ENCODE data around the gene PHF21B.
"Not testable (repeated sequence)": the region's sequence is repeated elsewhere in the genome, so short reads cannot be mapped to it uniquely, and the experiment has no call there.

PHF21B gene

DNA sequence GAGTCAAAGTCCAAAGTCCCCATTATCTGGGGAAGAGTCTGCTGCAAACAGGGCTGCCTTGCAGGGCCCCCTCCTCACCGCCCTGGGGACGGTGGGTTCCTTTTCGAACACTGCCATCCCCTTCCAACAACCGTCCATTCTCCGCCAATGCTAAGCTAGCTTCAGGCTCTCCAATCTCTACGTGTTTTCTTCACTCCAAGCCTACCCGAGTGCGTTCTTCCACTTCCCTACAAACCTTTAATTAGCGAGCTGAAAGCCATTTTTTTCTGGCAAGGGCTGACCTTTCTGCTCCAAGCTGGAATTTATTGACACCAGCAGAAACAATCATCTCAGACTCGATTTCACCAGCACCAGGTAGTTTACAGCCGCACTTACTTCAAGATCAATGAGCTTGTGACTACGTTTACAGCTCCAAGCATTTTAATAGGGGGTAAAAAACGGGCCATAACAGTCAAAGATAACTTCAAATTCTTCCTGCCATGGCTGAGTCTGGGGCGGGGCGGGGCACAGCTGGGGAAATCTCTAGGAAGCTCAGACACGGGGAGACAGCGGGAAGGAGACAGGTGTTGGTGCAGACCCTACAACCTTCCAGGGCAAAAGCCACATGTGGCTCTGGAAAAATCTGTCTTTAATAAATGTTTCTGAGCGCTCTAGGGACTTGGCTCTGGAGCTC, 82.2 kb downstream of the PHF21B start:
- DNase-seq (ENCODE audit: low read depth, low spot score) = no peak
- no peak overlapping the region for H3K4me3 ChIP-seq (ENCODE audit: low read length)

DNA sequence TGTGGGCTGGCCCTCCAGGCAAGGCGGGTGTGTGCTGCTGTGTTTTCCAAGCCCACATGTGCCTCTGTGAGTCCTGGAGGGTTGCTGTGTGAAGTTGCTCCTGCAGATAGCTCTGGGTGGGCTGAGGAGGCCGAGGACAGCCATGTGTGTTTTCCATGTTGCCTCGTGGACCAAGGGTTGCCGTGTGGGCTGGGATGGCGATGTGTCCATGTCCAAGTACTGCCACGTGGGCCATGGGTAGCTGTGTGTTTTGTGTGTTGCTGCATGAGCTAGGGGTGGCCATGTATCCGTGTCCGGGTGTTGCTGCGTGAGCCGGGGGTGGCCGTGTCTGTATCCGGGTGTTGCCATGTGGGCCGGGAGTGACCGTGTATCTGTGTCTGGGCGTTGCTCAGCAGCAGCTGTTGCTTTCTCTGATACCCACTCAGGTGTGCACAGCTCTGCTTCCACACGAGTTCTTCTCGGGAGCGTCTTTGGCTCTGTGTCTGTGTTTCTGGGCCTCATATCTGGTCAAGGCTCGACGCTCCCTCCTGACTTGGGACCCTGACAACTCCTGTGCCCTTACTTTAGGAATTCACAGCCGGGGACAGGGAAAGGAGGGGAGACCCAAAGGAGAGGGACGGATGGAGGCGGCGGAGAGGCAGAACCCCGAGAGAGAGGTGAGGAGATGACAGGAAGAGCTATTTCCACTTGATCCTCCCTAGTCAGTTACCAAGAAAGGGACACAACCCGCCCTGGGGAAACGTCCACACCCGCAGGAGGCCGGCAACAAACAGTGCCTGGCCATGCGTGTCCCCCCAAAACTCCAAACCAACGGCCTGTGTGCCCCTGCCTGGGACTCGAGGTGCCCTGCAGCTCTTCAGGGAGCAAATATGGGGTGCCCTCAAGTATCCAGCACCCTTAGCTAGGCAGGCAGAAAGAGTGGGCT, 83.1 kb downstream of the PHF21B start:
- H3K4me3 ChIP-seq (ENCODE audit: low read length) = no peak overlapping the region
- DNase-seq (ENCODE audit: low read depth, low spot score) = no peak

DNA sequence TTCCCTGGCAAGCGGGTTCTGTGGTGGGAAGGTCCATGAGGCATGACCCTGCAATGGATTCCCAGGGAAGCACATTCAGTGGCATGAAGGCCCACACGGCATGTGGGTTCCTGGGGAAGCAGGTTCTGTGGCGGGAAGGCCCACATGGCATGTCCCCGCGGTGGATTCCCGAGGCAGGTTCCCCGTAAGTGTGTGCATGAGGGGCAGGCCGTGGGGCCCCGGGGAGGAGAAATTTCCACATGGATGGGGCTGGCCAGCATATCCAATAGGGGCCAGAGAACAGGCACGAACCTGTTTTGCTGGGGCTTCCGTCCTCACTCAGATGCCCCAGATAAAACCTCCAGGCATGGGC, 83.7 kb downstream of the PHF21B start:
- no peak overlapping the region for H3K4me3 ChIP-seq (ENCODE audit: low read length)
- no peak for DNase-seq (ENCODE audit: low read depth, low spot score)

DNA sequence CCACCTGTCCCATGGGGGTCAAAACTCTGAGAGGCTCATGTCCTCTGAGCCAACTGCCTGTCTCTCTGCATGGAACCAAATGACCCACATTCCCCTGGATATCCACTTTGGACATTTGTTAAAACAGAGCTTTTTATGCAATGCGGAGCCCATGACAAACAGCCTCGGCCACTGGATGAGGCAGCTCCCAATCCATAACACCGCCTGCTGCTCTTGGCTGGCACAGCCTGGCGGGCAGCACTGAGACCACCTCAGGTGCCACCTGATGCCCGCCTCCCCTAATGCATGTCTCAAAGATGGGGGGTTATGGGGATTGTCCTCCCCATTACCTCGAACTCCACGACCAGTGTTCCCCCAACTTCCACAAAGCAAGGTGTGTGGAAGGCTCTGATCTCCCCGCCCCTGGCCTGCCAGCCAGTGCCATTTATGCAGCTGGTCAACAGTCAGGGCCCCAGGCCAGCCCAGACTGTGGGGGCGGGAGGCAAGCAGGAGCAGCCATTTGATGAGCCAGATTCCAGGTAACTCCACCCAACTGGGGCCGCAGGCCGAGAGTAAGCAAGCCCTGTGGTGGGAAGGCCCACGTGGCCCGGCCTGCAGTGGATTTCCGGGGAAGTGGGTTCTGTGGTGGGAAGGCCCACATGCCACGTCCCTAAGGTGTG, 84.2 kb downstream of the PHF21B start:
- no peak overlapping the region for H3K4me3 ChIP-seq (ENCODE audit: low read length)
- no peak for DNase-seq (ENCODE audit: low read depth, low spot score)

GRCh38 chr22:44924710-44925109, 85.1 kb downstream of the PHF21B start:
- H3K4me3 ChIP-seq (ENCODE audit: low read length) = no peak overlapping the region
- no peak for DNase-seq (ENCODE audit: low read depth, low spot score)

DNA sequence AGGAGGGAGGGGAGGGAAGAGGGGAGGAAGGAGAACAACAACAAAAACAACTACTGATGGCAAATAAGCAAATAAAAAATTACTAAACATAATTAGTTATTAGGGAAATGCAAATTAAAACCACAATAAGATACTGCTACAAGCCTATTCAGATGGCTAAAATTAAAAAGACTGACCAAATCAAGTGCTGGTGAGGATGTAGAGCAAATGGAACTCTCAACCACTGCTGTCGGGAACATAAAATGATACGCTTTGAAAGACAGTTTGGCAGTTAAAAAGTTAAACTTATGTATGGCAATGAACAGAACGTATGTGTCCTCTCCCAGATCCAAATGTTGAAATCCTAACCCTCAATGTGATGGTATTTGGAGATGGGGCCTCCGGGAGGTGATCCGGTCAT, 85.7 kb downstream of the PHF21B start:
- no peak for DNase-seq (ENCODE audit: low read depth, low spot score)
- no peak overlapping the region for H3K4me3 ChIP-seq (ENCODE audit: low read length)

DNA sequence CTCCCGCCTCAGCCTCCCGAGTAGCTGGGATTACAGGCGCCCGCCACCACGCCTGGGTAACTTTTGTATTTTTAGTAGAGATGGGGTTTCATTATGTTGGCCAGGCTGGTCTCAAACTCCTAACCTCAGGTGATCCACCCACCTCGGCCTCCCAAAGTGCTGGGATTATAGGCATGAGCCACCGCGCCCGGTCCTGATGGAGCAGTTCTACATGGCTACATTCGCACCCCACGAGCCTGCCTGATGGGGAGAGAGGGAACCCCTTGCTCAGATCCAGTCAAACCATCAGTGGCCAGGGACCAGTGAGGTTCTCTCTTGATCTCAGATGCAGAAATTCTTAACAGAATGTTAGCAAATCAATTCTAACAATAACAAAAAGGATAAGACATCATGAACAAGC, 88.0 kb downstream of the PHF21B start:
- not testable (repeated sequence) for DNase-seq (ENCODE audit: low read depth, low spot score)

GRCh38 chr22:44920183-44920582, 89.6 kb downstream of the PHF21B start:
- DNase-seq (ENCODE audit: low read depth, low spot score) = no peak
- no peak overlapping the region for H3K4me3 ChIP-seq (ENCODE audit: low read length)

More for the DNA sequence above, 88.0 kb downstream of the PHF21B start:
- not testable (repeated sequence) for H3K4me3 ChIP-seq (ENCODE audit: low read length)

DNA sequence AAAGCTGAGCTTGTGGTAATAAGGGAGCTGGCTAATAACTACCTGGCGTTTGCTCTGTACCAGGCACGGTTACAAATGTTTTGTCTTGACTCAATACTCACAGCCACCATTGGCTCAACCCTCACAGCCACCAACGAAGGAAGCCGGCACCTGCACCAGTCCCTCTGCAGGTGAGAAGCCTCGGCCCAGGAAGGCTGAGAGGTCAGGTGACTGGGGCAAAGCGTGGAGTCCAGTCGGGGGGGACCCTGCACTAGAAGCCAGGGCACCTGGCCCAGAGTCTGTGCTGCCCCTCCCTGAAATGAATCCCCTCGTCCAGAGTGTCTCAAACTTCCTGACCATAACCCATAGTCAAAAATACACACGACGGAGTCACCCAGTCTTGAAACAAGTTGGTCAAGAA, 90.1 kb downstream of the PHF21B start:
- no peak overlapping the region for H3K4me3 ChIP-seq (ENCODE audit: low read length)
- DNase-seq (ENCODE audit: low read depth, low spot score) = no peak

- DNase-seq (ENCODE audit: low read depth, low spot score) = no peak
Measured at GRCh38 chr22:44918925-44919392, 90.8 kb downstream of the PHF21B start.

GRCh38 chr22:44918166-44918924, 91.5 kb downstream of the PHF21B start:
- DNase-seq (ENCODE audit: low read depth, low spot score) = no peak
- H3K4me3 ChIP-seq (ENCODE audit: low read length) = no peak overlapping the region

More at GRCh38 chr22:44918925-44919392, 90.8 kb downstream of the PHF21B start:
- no peak overlapping the region for H3K4me3 ChIP-seq (ENCODE audit: low read length)

DNA sequence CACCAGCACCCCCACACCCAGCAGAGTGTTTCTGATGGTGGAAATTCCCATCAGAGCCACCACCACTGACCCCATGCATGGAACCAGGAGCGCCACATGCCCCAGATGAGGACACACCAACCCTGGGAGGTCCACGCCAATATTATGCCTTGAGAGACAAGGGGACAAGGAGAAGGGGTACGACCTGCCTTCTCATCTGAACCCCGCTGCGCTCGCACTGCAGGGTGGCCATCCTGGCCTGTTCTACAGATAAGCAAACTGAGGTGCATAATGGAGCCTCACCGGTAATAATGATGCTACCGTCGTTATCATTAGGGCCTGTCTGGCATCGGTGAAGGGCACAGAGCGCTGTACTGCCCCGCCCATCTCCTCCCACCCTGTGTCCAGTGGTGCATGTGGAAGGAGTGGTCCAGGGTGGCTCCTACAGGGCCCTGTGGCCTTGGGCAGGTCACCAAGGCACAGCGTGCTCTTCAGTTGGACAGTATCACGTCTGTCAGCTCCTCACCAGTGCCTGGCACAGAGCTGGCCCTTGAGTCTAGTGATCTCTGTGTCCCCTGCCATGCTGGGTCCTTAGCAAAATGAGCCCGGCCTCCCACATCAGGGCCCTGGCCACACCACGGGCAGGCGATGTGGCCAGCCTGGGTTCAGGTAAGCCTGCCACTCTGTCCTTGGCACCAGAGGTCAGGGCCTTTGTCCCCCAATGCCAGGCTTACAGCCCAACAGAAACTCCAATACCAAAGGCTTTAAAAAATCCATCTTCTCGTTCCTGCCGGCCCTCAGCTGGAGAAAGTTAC, 92.2 kb downstream of the PHF21B start:
- H3K4me3 ChIP-seq (ENCODE audit: low read length) = no peak overlapping the region
- DNase-seq (ENCODE audit: low read depth, low spot score) = no peak

GRCh38 chr22:44916281-44917231, 93.2 kb downstream of the PHF21B start:
- H3K4me3 ChIP-seq (ENCODE audit: low read length) = no peak overlapping the region
- no peak for DNase-seq (ENCODE audit: low read depth, low spot score)

DNA sequence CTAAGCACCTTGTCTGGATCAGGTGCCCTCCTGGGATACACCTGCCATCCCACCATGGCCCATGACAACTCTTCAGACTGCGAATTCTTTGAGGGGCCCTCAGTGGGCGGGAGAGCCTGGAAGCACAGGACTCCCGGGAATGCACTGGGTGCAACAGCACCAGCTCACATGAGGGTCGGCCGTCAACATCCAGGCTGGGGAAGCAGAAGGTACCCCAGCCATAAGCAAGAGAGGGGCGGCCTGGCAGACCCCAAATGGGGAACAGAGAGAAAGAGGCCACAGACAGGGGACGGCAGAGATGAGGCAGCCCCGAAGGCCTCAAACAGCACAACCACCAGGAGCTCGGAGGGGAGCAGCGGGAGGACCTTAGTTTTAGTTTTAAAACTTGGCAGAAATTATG, 94.4 kb downstream of the PHF21B start:
- H3K4me3 ChIP-seq (ENCODE audit: low read length) = no peak overlapping the region
- DNase-seq (ENCODE audit: low read depth, low spot score) = no peak

- H3K4me3 ChIP-seq (ENCODE audit: low read length) = no peak overlapping the region
- DNase-seq (ENCODE audit: low read depth, low spot score) = no peak
Measured at GRCh38 chr22:44914026-44914721, 95.6 kb downstream of the PHF21B start.

- H3K4me3 ChIP-seq (ENCODE audit: low read length) = no peak overlapping the region
- DNase-seq (ENCODE audit: low read depth, low spot score) = no peak
Measured at GRCh38 chr22:44913198-44913983, 96.4 kb downstream of the PHF21B start.
